Skeletal muscle cell (primary cell): ENCODE results near the gene LXN.
"Not testable (repeated sequence)": the region's sequence is repeated elsewhere in the genome, so short reads cannot be mapped to it uniquely, and the experiment has no call there.

Source experiments
- DNase-seq: peaks from one replicate; pipeline ENCODE4 v3.0.0-alpha.2; 2010; ENCODE audit warnings: low read depth
- H3K4me3 ChIP-seq: 2 replicates; pipeline ENCODE4 v1.5.1; 2011; ENCODE audit warnings: low read depth, mild to moderate bottlenecking, control low read depth, low read length, moderate library complexity

Gene LXN, protein sequence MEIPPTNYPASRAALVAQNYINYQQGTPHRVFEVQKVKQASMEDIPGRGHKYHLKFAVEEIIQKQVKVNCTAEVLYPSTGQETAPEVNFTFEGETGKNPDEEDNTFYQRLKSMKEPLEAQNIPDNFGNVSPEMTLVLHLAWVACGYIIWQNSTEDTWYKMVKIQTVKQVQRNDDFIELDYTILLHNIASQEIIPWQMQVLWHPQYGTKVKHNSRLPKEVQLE

DNA sequence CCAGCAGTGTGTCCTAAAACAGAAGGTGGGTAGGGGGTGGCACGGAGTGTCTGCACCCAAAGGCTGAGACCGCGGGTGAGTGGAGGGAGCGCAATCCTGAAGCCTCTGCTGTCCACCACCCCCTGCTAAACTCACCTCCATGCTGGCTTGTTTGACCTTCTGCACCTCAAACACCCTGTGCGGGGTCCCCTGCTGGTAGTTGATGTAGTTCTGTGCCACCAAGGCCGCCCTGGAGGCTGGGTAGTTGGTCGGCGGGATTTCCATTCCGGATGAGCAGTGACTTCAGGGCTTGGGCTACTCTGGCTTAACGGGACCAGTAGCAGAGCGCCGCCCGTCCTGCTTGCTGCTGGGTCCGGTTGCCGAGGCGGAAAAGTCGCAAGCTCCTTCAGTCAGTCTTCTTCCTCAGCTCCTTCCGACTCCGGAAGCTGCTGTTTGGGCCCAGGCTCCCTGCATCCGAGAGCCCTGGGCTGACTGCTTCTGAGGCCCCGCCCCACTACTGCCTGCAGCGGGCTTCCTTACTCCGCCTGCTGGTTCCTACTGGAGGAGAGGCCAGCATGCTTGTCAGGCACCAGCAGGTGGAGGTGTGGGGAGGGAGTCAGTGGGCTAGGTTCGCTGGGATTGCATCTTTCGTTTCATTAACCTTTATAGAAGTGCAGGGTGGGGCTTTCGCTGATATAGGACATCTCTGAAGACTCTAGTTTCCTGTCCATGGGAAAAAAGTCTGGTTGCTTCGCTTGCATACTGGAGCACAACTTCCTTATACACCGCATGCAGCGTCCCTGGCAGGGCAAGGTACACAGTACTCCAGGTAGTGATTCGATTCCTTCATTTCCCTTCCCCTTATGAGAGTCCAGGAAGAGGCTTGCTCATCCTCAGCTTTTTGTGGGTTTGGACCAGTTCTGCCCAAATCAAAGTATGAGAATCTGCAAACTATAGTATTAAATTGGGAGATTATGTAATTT is at the start of gene LXN:
Gene LXN (minus strand): TSS at position 434 of the 962 bp plus-strand sequence. CDS start 170 bp downstream, at position 264.
- peak within 1 kb of the TSS; percentile 63 for H3K4me3 ChIP-seq

DNA sequence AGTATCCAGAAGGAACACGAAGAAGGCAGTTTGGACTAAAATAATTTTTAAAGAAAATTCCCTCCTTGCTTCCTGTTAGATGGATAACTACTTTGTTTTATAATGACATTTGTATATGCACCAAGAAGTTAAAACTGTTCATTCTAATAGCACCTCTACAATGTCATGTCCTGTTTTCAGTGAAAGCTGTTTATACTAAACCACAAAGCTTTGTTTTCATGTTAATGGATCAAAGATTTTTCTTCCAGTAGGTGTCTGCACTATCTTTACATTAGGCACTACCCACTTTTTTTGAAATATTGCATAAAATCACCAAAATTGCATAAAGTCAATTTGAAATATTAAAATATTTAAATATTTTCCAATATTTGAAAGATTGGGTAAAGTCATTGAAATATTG is 49.7 kb upstream of the LXN start:
- H3K4me3 ChIP-seq: no peak overlapping the region
- no peak for DNase-seq

More for the DNA sequence above, at the start of gene LXN:
- DNase-seq: peak; percentile 48

DNA sequence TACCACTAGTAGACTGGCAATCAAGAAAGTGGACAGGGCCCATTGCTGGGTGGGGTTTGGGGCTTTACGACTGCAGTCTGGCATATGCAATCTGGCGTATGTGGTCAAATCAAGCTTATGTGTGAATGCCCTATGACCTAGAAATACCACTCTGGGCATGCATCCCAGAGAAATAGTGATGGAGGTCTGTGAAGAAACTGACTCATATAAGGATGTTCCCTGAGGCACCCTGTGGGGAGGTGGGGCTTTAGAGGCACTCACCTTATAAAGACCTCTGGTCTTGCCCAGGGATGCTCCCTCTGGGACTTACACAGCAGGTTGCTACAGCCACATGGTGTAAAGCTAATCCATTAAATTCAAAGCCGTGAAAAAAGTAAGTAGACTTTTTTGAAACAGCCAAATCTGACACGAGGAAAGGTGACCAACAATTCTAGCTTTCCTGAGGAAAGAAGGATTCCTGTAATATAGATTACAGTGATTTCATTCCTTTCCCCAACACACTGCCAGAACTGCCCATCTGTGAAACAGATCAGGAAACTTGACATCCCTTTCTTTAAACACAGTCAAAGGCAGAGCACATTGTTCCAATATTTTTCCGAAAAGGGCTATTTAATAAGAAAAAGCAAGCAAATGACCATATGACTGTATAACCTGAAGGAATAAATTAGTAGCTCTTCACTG is 46.2 kb upstream of the LXN start:
- no peak overlapping the region for H3K4me3 ChIP-seq
- peak; percentile 96 for DNase-seq

DNA sequence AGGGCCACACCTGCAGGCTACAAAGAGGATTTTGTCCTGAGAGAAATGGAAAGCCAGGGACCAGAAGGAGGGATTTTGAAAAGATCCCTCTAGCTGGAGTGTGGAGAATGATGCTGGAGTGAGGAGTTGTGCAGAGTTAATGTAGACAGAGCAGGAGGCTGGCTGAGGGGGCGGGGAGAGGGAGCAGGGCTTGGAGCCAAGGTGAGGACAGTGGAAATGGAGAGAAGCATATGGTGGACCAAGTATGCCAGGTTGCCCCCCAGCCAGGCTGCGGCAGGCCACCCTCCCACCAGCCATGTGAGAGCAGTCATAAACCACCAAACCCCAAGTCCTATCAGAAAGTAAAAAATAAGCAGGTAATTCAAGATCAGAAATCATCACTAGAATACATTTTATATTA is 45.1 kb upstream of the LXN start:
- DNase-seq: no peak

DNA sequence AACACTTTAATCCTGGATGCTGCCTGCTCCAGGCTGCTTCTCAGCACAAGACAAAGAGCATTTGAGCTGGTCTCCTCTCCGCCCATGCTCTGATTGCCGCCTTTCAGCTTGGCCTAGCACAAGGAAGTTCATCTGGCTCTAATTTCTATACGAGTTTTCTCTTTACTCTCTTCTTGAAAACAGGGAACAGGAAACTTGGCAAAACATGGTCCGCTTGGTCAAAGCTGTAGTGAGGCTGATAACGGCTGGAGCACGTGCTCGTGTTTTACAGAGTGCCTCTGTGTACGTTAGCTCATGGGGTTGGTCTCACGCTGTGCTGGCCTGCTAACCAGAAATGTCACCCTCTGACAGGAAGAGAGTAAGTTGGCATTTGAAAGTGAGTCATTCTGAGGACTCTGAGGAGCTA is 40.6 kb upstream of the LXN start:
- no peak overlapping the region for H3K4me3 ChIP-seq
- no peak for DNase-seq

More for the DNA sequence above, 45.1 kb upstream of the LXN start:
- H3K4me3 ChIP-seq: no peak overlapping the region

DNA sequence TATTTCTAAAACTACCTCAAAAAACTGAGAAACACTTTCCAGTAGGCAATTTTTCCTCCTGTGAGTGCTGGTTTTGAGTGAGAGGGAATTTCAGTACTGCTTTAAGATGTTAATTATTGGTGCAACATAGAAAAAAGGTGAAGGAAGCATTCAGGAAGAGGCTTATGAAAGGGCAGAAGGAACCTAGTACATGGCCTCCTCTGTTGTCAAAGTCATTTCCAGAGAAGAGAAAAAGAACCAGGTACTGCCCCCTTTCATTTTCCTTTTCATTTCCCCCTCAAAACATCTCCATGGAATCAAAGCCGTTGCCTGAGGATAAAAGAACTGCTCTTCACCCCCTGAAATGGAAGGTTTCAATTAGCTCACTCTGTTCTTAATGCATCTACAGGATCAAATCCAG is 40.0 kb upstream of the LXN start:
- no peak overlapping the region for H3K4me3 ChIP-seq
- no peak for DNase-seq

DNA sequence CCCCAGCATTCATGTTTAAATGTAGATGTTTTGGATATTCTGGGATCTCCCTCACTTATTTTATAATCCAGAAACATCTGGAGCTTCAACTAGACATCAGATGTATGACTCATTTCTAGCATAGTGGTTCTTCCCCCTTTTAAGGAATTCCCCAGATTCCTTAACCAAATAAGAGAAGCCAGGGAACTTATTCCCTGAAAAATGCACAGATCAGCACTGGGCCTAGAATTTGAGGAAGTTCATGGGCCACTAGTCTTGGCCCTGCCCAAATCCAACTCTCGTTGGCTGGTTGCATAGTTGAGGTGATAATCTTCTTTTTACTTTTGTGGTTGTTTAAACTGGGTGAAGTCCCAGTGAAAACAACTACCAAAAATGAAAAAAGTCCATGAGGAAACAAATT is 39.4 kb upstream of the LXN start:
- H3K4me3 ChIP-seq: no peak overlapping the region
- no peak for DNase-seq

DNA sequence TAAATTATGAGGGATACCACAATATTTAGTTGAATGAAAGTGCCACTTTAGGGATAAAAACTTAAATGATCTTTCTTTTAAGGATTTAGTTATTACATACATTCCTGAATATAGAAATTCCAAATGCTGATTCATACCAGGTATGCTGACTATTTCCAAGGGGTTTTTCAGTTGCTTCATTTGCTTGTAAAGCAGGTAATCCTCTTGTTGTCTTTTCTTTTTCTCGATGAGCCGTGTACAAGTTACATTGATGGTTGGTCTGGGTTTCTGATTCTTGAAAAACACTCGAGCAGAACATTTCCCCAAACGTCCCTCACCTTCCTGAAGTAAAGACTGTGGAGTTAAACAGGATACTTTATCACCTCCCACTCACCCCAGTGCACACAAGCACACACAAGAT is 38.2 kb upstream of the LXN start:
- no peak overlapping the region for H3K4me3 ChIP-seq
- DNase-seq: no peak

DNA sequence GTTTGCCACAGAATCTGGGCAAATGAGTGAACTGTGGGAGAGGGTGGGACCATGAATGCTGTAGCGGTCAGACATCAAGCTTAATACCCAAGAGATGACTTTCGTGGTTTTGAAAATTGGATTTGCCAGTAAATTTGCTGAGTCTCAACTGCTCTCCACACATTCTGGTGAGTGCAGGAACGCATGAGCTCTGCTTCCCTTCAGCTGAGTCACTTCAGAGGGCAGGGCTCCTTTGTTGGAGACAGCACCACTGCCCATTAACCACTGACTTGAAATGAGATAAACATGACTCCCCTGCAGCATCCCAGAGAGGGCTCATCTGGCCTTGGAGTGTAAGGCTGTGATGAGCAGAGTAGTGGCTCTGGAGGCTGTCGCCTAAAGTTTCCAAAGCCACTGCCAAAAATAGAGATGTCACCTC is 37.2 kb upstream of the LXN start:
- DNase-seq: peak; percentile 99
- no peak overlapping the region for H3K4me3 ChIP-seq

DNA sequence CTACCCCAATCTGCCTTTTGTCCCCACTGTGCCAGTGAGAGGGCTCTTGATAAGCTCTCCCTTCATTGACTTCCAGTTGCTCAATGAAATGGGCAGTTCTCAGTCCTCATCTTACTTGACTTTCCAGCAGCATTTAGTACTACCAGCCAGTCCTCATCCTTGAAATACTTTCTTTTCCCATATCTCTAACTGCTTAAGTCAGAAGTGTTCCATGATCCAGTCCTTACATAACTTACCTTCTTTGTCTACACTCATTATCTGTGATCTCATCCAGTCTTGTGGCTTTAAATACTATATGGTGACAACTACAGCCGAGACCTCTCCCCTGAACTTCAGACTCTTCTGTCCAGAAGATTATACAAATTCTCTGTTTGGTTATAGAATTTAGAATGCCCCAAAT is 31.1 kb upstream of the LXN start:
- no peak overlapping the region for H3K4me3 ChIP-seq
- DNase-seq: no peak

DNA sequence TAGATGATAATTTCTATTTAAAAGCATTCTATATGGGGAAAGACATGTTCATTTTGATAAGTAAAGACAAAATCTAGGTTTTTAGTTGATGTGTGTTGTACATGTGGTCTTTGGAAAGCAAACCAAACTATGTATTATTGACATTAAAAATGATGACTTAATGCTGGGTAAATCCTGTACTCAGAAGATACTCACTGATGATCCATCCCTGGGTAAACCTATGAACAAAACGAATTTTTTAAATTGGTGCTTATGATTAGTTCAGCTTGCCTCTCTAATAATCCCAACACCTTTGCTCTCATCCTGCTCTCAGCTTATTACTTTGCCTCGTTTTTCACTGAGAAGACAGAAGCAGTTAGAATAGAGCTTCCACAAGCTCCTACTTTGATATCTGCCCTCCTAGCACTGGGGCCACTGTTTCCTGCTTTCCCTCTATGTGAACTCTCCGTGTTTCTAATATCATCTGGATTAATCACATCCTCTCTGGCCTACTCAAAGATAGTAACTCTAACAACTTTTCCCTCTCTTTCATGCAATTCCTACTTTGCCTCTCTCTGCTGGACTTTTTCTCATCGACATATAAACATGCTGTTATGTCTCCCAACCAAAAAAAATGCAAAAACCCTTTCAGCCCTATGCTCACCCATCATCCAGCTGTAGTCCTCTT is 30.5 kb upstream of the LXN start:
- H3K4me3 ChIP-seq: no peak overlapping the region
- DNase-seq: no peak

DNA sequence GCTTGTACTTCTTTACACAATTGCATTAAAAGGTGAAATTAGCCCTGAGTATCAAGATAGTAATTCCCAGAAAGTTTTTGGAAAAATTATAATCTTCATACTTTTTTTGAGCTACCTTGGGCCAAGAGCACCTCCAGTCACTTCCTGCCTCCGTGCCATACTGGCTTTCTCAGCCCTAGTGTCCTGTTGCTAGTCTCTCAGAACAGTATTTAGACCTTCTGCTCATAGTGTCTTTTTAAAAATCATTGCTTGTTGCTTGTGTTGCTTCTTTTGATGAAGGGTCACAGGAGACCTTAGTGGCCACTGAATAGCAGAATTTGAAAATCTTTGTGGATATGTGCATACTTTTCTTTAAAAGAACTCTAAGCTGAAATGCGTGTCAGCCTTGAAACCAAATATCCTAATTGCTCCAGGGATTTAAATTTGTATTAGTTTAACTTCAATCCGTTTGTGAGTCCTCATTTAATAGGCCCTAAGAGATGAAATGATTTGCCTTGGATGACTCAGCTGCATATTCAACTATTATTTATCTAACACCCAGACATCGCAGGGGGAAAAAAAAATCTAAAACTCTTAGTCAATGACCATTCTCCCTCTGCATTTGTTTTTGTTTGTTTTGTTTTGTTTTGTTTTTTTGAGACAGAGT is 29.1 kb upstream of the LXN start:
- no peak for DNase-seq
- no peak overlapping the region for H3K4me3 ChIP-seq

DNA sequence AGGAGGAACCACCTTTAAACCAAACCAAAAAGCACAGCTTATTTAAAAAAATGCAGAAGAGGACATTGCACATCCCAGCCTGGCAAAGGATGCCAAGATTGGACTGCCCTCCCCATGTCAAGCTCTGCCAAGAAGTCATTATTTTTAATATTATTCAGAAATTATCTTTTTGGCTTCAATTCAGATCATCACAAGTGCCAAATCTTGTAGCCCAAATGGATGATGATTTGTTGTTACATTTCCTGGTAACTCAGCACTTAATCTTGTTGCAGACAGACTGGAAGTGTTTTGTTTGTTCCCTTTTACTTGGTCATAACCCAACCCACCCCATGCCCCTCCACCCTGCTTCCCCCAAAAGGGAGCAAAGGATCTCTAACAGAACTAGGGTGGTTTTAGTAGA is 28.1 kb upstream of the LXN start:
- DNase-seq: no peak
- H3K4me3 ChIP-seq: no peak overlapping the region

DNA sequence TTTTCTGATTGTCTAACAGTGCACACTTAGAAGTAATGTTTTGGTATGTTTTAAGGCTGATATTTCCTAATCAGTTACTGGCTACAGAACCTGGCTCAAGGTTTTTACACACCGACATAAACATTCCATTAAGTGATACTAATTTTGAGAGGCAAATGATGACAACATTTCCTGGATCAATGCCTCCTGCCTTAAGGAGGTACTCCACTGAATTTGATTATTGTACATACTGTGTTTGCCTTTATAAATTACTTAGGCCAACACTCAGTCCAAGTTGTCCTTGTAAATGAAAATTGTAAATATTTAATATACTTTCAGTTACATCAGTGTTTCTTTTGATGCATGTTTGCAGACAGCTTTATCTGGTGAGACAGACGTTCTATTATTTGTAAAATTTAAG is 24.2 kb upstream of the LXN start:
- DNase-seq: no peak
- no peak overlapping the region for H3K4me3 ChIP-seq

DNA sequence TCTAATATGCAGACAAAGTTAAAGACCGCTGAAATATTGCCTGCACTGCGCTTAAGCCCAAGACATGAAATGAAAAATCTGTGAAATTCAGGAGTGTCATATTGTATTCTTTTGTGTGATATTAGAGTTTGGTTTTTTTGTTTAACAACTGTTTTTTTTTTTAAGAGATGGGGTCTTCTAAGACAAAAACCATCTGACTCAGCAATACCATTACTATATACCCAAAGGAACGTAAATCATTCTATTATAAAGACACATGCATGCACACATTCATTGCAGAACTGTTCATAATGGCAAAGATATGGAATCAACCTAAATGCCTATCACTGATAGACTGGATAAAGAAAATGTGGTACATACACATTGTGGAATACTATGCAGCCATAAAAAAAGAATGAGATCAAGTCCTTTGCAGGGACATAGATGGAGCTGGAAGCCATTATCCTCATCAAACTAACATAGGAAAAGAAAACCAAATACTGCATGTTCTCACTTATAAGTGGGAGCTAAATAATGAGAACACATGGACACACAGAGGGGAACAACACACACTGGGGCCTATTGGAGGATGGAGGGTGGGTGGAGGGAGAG is 21.5 kb upstream of the LXN start:
- not testable (repeated sequence) for DNase-seq, H3K4me3 ChIP-seq

DNA sequence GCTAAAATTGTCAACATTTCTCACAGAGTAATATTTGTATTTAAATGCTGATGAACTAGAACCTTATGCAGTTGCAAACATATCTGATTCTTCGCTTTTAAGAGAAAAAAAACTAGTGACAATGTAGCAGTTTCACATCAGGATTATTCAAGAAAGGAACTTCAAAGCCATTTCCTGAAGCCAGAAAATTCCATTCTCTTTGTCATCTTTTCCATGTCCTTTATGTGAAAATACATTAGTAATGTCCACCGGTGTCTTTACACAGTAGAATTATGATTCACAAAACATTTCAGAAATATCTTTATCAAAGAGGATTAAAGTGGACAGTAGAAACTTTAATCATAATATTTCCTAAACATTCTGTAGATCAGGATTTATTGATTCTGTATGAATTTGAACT is 12.7 kb upstream of the LXN start:
- H3K4me3 ChIP-seq: no peak overlapping the region
- no peak for DNase-seq

DNA sequence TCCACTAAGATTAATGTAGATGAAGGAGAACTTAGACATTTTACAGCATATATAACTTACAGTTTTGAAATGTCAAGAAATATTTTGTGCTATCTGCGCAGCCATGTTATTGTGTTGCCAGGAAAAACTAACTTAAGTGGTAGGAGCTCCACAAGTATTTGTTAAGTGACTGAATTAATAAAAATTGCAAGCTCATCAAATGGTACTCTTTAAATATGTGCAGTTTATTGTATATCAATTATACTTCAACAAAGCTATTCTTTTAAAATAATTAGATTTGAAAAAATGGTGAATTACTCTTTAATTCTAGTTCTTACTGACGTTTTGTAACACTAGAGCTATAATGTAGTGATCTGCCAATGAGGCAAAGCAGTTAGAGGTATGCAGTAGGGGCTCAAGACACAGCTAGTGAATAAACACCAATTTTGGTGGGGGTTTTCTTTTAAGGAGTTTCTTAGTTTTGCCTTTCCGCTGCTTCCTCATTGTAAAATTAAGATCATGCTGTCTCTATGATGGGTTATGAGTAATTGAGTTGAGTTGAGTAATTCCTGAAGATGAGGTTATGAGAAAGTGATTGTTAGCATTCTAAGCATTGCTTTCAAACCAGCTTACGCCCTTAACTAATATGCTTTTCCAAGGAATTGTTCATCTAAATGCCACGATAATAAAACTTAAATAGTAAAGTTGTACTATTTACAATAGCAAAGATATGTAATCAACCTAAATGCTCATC is 10.9 kb upstream of the LXN start:
- H3K4me3 ChIP-seq: no peak overlapping the region
- DNase-seq: peak; percentile 43

DNA sequence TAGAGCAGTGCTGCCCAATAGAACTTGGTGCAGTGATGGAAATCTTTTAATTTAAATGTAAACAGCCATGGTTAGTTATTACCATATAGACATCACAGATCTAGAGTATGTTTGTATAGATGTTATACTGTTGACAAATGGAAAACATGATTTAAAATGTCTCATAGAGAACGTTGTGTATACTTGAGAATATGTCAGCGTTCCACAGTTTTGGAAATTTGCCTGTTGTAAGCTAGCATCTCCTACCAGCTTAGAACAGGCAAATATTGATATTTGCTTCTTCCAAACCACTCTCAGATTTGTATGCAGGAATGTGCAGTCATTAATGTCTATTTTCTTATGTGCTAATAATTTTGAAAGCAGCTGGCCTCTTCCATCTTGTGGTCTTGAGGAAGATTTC is 8.4 kb upstream of the LXN start:
- no peak overlapping the region for H3K4me3 ChIP-seq
- no peak for DNase-seq
